ENCODE results near the gene CLTCL1. TPM values are rescaled to one million over a fixed set of nuclear protein-coding genes. Genes with fewer than 3 reads are reported as not detected.

Gene CLTCL1
- total RNA-seq, 4 donors from 2014 or later = 3.8 to 8.6 (median 5.6) TPM

DNA sequence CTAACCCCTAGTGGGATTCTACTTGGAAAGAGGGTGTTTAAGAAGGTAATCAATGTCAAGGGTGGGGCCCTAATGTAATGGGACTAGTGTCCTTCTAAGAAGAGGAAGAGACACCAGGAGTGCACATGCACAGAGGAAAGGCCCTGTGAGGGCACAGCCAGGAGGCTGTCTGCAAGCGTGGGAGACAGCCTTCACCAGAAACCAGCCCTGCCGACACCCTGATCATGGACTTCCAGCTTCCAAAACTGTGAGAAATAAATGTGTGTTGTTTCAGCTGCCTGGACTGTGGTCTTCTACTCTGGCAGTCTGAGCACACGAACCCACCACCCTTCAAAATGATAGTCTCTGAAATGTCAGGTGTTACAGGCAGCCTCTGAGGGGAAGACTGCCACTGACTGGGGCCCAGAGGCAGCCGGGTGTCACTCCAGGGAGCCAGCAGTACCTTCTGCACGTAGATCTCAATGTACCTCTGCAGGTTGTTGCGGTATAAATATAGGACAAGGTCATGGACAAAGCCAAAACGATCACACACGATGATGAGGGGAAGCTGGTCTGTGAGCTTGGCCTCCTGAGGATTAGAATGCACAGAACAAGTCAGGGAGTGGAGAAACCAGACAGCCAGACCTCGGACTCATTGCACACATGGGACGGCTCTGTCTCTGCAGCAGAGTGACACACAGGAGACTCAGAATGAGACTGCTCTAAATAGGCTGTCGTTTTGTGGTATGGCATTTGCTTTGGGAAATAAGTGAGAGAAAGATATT lies 69.1 kb downstream of the CLTCL1 start:
- intact Hi-C loops (cut with DNase I; ENCODE audit: low total_unique reads) (no loop called here), in situ Hi-C loops (cut with MboI; ENCODE audit: low pct_ligation_motif_present in 1 of 4, low pct_unique_long_range_greater_than_20kb in 1 of 4, low sequenced_read_pairs in 3 of 4) (loop anchor here in 1 of 4 donors (25.0 kb wide), 1 partner anchor 415 kb away; no protein-coding TSS in a partner anchor)
- Histone ChIP-seq H3K36me3 (no peaks in the 10 kb centered on the region), H3K9me3 (no peaks in the 10 kb centered on the region), H3K27ac (no peak overlapping the region), H3K4me1 (peaks cover 0 to 5% (median 0%) of the 10 kb centered on the region in 4 donors), H3K27me3 (no peaks in the 10 kb centered on the region), H3K4me3 (no peak overlapping the region)
- no peak for DNase-seq
- TF ChIP-seq EP300 (IDR thresholded peaks at IDR 0.05; ENCODE audit: low read depth) (no peak), POLR2A (IDR thresholded peaks at IDR 0.05) (no peak), POLR2AphosphoS5 (IDR thresholded peaks at IDR 0.05) (no peak)
- TF ChIP-seq, protein P1, sequence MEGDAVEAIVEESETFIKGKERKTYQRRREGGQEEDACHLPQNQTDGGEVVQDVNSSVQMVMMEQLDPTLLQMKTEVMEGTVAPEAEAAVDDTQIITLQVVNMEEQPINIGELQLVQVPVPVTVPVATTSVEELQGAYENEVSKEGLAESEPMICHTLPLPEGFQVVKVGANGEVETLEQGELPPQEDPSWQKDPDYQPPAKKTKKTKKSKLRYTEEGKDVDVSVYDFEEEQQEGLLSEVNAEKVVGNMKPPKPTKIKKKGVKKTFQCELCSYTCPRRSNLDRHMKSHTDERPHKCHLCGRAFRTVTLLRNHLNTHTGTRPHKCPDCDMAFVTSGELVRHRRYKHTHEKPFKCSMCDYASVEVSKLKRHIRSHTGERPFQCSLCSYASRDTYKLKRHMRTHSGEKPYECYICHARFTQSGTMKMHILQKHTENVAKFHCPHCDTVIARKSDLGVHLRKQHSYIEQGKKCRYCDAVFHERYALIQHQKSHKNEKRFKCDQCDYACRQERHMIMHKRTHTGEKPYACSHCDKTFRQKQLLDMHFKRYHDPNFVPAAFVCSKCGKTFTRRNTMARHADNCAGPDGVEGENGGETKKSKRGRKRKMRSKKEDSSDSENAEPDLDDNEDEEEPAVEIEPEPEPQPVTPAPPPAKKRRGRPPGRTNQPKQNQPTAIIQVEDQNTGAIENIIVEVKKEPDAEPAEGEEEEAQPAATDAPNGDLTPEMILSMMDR (IDR thresholded peaks at IDR 0.05) = no peak
- 79 to 87% methylated on average over 3 to 11 of the region's 11 CpGs for WGBS, 2 donors (ENCODE audit: low coverage in 1 of 2)

DNA sequence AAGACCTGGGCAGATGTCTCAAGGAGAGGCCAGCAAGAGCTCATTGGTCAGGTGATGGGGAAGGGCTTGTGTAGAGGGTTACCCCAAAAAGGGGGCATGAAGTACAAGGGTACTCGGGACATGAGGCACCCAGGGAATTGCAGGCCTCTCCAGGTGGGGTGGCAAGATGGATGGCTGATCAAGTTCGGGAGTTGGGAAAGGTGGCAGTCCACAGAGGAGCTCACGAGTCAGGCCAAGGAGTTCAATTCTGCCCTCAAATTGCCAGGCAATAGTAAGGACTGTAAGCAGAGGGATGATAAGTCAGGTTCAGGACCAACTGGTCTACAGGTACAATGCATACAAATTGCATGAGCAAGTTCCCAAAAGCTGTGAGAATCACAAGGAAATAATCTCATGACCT lies 70.7 kb downstream of the CLTCL1 start:
- Histone ChIP-seq H3K36me3 (no peaks in the 10 kb centered on the region), H3K27ac (no peak overlapping the region), H3K9me3 (no peaks in the 10 kb centered on the region), H3K4me3 (no peak overlapping the region), H3K4me1 (peaks cover 0 to 5% (median 0%) of the 10 kb centered on the region in 4 donors), H3K27me3 (no peaks in the 10 kb centered on the region)
- in situ Hi-C loops (cut with MboI; ENCODE audit: low pct_ligation_motif_present in 1 of 4, low pct_unique_long_range_greater_than_20kb in 1 of 4, low sequenced_read_pairs in 3 of 4) (loop anchor here in 1 of 4 donors (25.0 kb wide), 1 partner anchor 416 kb away; no protein-coding TSS in a partner anchor), intact Hi-C loops (cut with DNase I; ENCODE audit: low total_unique reads) (no loop called here)
- TF ChIP-seq, protein P1 (IDR thresholded peaks at IDR 0.05) = no peak
- TF ChIP-seq EP300 (IDR thresholded peaks at IDR 0.05; ENCODE audit: low read depth) (no peak), POLR2A (IDR thresholded peaks at IDR 0.05) (no peak), POLR2AphosphoS5 (IDR thresholded peaks at IDR 0.05) (no peak)
- WGBS, 2 donors (ENCODE audit: low coverage in 1 of 2) = 85 to 100% methylated on average over 2 to 3 of the region's 3 CpGs
- no peak for DNase-seq

DNA sequence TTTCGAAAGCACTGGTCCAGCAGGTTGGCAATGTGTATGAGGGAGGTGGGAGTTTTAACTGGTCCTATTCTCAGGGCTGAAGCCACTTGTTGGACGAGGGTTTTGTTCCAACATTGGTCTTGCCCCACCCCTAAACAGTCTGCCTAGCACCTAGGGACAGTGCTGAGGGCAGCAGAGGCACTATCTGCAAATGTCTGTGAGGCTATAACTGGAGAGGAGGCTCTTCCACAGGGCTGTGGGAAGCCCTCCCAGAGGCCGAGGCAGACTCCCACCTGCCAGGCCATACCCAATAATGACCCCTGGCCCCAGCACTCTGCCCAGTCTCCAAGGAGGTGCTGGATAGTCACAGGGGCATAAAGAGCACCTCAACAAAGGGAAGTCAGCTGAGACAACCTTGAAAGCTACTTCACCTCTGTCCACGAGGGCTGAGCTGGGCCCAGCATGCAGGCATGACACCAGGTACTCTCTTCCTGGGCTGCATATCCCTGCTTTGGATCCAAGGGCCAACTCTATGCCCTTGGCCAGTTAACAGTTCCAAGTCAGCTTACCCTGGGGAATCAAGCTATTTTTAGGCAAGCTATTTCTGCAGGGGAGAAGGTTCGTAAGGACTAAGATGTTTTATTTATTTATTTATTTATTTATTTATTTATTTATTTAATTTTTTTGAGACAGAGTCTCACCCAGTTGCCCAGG lies 72.8 kb downstream of the CLTCL1 start:
- Histone ChIP-seq H3K9me3 (no peaks in the 10 kb centered on the region), H3K4me1 (peaks cover 0 to 5% (median 0%) of the 10 kb centered on the region in 4 donors), H3K27me3 (no peaks in the 10 kb centered on the region), H3K4me3 (no peak overlapping the region), H3K36me3 (no peaks in the 10 kb centered on the region), H3K27ac (no peak overlapping the region)
- intact Hi-C loops (cut with DNase I; ENCODE audit: low total_unique reads) (no loop called here), in situ Hi-C loops (cut with MboI; ENCODE audit: low pct_ligation_motif_present in 1 of 4, low pct_unique_long_range_greater_than_20kb in 1 of 4, low sequenced_read_pairs in 3 of 4) (loop anchor here in 1 of 4 donors (25.0 kb wide), 1 partner anchor 419 kb away; no protein-coding TSS in a partner anchor)
- TF ChIP-seq POLR2A (IDR thresholded peaks at IDR 0.05) = no peak
- TF ChIP-seq POLR2AphosphoS5 (IDR thresholded peaks at IDR 0.05) = no peak
- TF ChIP-seq, protein P1 (IDR thresholded peaks at IDR 0.05) = no peak
- TF ChIP-seq EP300 (IDR thresholded peaks at IDR 0.05; ENCODE audit: low read depth) = no peak
- no peak for DNase-seq
- 61 to 67% methylated on average over 2 to 5 of the region's 5 CpGs for WGBS, 2 donors (ENCODE audit: low coverage in 1 of 2)

DNA sequence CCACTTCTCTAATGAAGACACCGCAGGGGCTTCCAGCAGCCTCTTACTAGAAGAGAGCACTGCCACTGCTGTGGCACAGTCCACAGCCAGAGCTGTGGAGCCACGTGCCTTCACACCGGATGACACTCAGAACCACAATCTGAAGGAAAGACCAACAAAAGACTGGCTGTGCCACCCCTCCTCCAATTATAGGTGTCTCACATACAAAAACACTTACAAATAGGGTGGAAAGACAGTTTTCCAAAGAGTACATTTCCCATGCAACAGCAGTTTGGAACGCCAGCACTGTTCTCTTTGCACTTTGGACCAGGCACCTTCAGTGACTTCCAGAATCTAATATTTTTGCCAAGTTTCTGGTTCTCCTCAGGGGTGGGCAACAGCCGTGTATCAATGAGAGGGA lies 74.9 kb downstream of the CLTCL1 start:
- no peak overlapping the region for H3K27ac ChIP-seq
- intact Hi-C loops (cut with DNase I; ENCODE audit: low total_unique reads) (no loop called here), in situ Hi-C loops (cut with MboI; ENCODE audit: low pct_ligation_motif_present in 1 of 4, low pct_unique_long_range_greater_than_20kb in 1 of 4, low sequenced_read_pairs in 3 of 4) (loop anchor here in 1 of 4 donors (25.0 kb wide), 1 partner anchor 421 kb away; no protein-coding TSS in a partner anchor)
- no peak for TF ChIP-seq EP300 (IDR thresholded peaks at IDR 0.05; ENCODE audit: low read depth)
- no peak for TF ChIP-seq POLR2AphosphoS5 (IDR thresholded peaks at IDR 0.05)
- no peak for DNase-seq
- H3K4me1 ChIP-seq = peaks cover 0 to 5% (median 0%) of the 10 kb centered on the region in 4 donors
- WGBS, 2 donors (ENCODE audit: low coverage in 1 of 2) = 92 to 100% methylated on average over 1 to 5 of the region's 5 CpGs
- H3K9me3 ChIP-seq = no peaks in the 10 kb centered on the region
- H3K27me3 ChIP-seq = no peaks in the 10 kb centered on the region
- H3K36me3 ChIP-seq = no peaks in the 10 kb centered on the region
- H3K4me3 ChIP-seq = no peak overlapping the region
